ENCODE results near the gene KSR1. TPM values are rescaled to one million over a fixed set of nuclear protein-coding genes. Genes with fewer than 3 reads are reported as not detected.

Gene KSR1
- total and polyA plus RNA-seq, 9 of the 15 experiments (the other 6 are each of a cell fraction or from before 2014, with no cell fraction given) = 1.4 to 51.7 (median 18.4) TPM

- no peak for TF ChIP-seq ZBTB2 (IDR thresholded peaks at IDR 0.05)
- 0 out of 2 replicates have a peak, but pooled peaks have one; percentile 7 for TF ChIP-seq MAFG (tag; conservative IDR thresholded peaks at IDR 0.05)
- TF ChIP-seq C11orf30 (IDR thresholded peaks at IDR 0.05; ENCODE audit: low read depth) = 0 out of 2 replicates have a peak, but pooled peaks have one; percentile 38
- no peak for TF ChIP-seq PRDM10 (IDR thresholded peaks at IDR 0.05; ENCODE audit: partially characterized antibody)
- TF ChIP-seq ZNF583 (CRISPR knock-in tag; IDR thresholded peaks at IDR 0.05) = no peak
- TF ChIP-seq KLF10 (CRISPR knock-in tag; IDR thresholded peaks at IDR 0.05) = no peak
- peak; percentile 49 for TF ChIP-seq ZNF316 (IDR thresholded peaks at IDR 0.05)
- no peak for TF ChIP-seq TSHZ1 (CRISPR knock-in tag; IDR thresholded peaks at IDR 0.05)
- TF ChIP-seq ZNF354B (CRISPR knock-in tag; IDR thresholded peaks at IDR 0.05) = no peak
- TF ChIP-seq PATZ1 (CRISPR knock-in tag; IDR thresholded peaks at IDR 0.05; ENCODE audit: borderline replicate concordance) = no peak
- TF ChIP-seq ZEB2 (IDR thresholded peaks at IDR 0.05) = no peak
- TF ChIP-seq KAT7 (CRISPR knock-in tag; IDR thresholded peaks at IDR 0.05; ENCODE audit: borderline replicate concordance) = no peak
- TF ChIP-seq SRSF9 (IDR thresholded peaks at IDR 0.05; ENCODE audit: borderline replicate concordance, low read depth, low read length) = no peak
- 0 out of 4 replicates have a peak, but pooled peaks of 1 of the 2 experiments have one; percentile 2 for TF ChIP-seq UBTF (IDR thresholded peaks at IDR 0.05; ENCODE audit: borderline replicate concordance in 1 of 2, low read depth in 2 of 2, low read length in 2 of 2)
- no peak for TF ChIP-seq BDP1 (IDR thresholded peaks at IDR 0.05; ENCODE audit: insufficient read depth, insufficient read length)
- TF ChIP-seq CREB1 (IDR thresholded peaks at IDR 0.05) = no peak
- TF ChIP-seq CREB1 (CRISPR knock-in tag; IDR thresholded peaks at IDR 0.05) = no peak
Measured at GRCh38 chr17:27457360-27457715, 1.1 kb downstream of the KSR1 start (continued).
